ENCODE results near the gene EFCAB14.

Gene EFCAB14

DNA sequence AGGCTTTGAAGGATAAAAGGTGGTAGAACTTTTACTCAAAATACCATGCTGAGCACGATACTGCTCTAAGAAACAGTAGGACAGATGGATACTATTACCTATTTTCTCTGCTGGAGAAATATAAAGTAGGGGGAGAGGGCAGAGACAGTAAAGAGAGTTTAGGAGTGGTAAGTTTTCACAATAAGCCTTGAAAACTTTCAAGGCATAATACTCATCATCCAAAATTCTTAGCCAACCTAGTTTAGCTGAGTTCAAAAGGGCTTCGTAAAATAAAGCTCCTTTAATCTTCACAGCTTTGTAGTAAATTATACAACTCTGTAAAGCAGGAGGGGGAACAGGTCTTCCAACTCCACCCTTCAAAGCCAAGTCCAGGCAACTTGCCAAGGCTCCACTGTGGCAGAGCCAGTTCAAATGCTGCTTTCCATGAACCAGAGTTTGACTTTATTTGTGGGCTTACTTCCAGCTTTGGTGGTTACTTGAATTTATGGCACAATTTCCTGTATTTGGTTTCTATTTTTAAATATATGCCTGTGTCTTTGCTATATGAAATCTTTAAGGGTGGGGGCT, 31.7 kb downstream of the EFCAB14 start:
- no peak for DNase-seq (ENCODE audit: extremely low read depth, insufficient read length)
- H3K36me3 ChIP-seq (ENCODE audit: control insufficient read depth, insufficient read depth, low read length), result peaks cover 32% of the 10 kb centered on the region
- H3K4me3 ChIP-seq (replicated peaks; ENCODE audit: low read depth, low read length), result no peak overlapping the region
- TF ChIP-seq, protein P1, sequence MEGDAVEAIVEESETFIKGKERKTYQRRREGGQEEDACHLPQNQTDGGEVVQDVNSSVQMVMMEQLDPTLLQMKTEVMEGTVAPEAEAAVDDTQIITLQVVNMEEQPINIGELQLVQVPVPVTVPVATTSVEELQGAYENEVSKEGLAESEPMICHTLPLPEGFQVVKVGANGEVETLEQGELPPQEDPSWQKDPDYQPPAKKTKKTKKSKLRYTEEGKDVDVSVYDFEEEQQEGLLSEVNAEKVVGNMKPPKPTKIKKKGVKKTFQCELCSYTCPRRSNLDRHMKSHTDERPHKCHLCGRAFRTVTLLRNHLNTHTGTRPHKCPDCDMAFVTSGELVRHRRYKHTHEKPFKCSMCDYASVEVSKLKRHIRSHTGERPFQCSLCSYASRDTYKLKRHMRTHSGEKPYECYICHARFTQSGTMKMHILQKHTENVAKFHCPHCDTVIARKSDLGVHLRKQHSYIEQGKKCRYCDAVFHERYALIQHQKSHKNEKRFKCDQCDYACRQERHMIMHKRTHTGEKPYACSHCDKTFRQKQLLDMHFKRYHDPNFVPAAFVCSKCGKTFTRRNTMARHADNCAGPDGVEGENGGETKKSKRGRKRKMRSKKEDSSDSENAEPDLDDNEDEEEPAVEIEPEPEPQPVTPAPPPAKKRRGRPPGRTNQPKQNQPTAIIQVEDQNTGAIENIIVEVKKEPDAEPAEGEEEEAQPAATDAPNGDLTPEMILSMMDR (IDR thresholded peaks at IDR 0.05; ENCODE audit: insufficient read depth, low read length, poor library complexity, severe bottlenecking), result no peak
- no peaks in the 10 kb centered on the region for H3K27me3 ChIP-seq (replicated peaks; ENCODE audit: control insufficient read depth, insufficient read depth, low read length)

DNA sequence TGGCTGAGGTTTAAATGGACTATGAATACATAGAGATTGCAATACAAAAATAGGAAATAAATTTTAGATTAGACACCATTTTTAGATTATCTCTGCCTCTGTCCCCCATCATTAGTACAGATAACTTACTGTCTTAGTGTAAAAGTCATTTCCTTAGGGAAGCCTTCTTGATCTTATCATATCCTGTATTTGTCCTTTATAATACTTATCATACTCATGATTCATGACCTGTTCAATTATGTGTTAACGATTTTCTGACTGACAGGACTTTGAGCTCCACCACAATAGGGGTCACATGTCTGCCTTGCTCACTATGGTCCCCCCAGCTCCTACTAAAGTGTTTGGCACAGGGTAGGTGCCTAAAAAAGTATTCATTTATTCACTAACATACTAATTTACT, 32.7 kb downstream of the EFCAB14 start:
- no peak for DNase-seq (ENCODE audit: extremely low read depth, insufficient read length)
- H3K36me3 ChIP-seq (ENCODE audit: control insufficient read depth, insufficient read depth, low read length), result peaks cover 31% of the 10 kb centered on the region
- H3K27me3 ChIP-seq (replicated peaks; ENCODE audit: control insufficient read depth, insufficient read depth, low read length), result no peaks in the 10 kb centered on the region
- TF ChIP-seq, protein P1 (IDR thresholded peaks at IDR 0.05; ENCODE audit: insufficient read depth, low read length, poor library complexity, severe bottlenecking), result no peak
- H3K4me3 ChIP-seq (replicated peaks; ENCODE audit: low read depth, low read length), result no peak overlapping the region

DNA sequence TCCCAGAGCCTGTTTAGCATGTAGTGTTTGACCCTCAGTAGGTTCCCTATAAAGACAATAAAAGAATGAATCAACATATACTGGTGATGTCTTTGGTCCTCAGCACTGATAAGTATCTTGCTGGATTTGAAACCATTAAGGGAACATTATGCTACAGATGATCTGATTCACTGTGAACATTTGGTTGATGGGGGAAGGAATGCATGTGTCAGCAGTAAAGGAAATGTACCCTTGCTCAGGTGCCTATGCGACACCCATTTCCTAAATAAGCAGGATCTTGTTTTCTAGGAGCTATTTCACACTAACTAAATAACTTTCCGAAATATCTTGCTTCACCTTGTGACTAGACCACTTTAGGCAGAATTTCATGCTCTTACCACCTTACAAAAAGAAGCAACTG, 34.2 kb downstream of the EFCAB14 start:
- Histone ChIP-seq H3K4me3 (replicated peaks; ENCODE audit: low read depth, low read length) (no peak overlapping the region), H3K27me3 (replicated peaks; ENCODE audit: control insufficient read depth, insufficient read depth, low read length) (no peaks in the 10 kb centered on the region), H3K36me3 (ENCODE audit: control insufficient read depth, insufficient read depth, low read length) (peaks cover 24% of the 10 kb centered on the region)
- DNase-seq (ENCODE audit: extremely low read depth, insufficient read length), result no peak
- TF ChIP-seq, protein P1 (IDR thresholded peaks at IDR 0.05; ENCODE audit: insufficient read depth, low read length, poor library complexity, severe bottlenecking), result no peak

DNA sequence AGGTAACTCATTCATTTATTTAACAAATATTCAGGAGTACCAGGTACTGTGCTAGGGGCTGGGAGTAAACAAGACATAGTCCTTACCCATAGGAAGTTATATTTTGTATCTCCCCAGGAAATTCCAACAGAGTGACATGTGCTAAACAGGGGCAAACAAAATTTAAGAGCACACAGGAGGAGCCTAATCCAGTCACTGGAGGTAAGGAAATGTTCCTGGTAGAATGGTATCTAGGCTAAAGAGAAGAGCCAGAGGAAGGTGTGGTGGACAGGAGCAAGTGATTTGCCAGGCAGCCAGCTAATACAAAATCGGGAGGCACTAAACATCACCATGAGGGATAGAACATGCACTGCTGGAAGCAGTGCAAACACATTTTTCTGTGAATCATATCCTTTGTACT, 36.9 kb downstream of the EFCAB14 start:
- Histone ChIP-seq H3K36me3 (ENCODE audit: control insufficient read depth, insufficient read depth, low read length) (peaks cover 14% of the 10 kb centered on the region), H3K4me3 (replicated peaks; ENCODE audit: low read depth, low read length) (no peak overlapping the region), H3K27me3 (replicated peaks; ENCODE audit: control insufficient read depth, insufficient read depth, low read length) (no peaks in the 10 kb centered on the region)
- no peak for DNase-seq (ENCODE audit: extremely low read depth, insufficient read length)
- TF ChIP-seq, protein P1 (IDR thresholded peaks at IDR 0.05; ENCODE audit: insufficient read depth, low read length, poor library complexity, severe bottlenecking), result no peak

DNA sequence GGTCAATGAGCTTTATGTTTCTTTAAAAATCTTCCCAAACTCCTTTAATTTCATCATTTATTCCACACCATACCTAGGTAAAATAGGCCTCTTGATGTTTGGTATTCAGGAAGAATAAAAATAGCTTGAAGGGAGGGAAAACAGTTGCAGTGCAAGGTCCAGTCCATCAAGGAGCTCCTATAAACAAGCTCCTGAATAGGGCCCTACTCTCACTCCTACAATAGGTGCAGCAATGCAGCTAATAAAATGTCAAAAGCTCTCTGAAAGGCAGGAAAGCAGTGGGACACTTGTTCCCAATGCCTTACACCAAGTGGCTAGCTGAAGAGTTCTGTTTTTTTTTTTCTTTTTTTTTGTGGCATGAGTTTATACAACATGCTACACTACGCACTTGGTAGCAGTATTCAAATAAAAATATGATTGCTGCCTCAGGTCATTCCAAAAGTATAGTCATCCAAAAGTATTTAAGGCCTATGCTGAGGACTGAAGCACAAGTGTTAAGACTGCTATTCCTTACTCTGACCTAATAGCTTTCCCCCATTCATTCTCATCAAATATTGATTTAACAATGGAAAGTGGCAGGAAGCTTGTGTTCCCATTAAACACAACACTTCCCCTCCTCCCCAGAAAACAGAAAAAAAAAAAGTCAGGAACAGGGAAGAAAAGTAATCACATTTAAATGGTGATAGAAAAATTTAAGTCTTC, 37.4 kb downstream of the EFCAB14 start:
- TF ChIP-seq, protein P1 (IDR thresholded peaks at IDR 0.05; ENCODE audit: insufficient read depth, low read length, poor library complexity, severe bottlenecking), result no peak
- Histone ChIP-seq H3K4me3 (replicated peaks; ENCODE audit: low read depth, low read length) (no peak overlapping the region), H3K27me3 (replicated peaks; ENCODE audit: control insufficient read depth, insufficient read depth, low read length) (no peaks in the 10 kb centered on the region), H3K36me3 (ENCODE audit: control insufficient read depth, insufficient read depth, low read length) (peaks cover 11% of the 10 kb centered on the region)
- no peak for DNase-seq (ENCODE audit: extremely low read depth, insufficient read length)
